Measurements from ENCODE around the gene TUBAL3.

DNA sequence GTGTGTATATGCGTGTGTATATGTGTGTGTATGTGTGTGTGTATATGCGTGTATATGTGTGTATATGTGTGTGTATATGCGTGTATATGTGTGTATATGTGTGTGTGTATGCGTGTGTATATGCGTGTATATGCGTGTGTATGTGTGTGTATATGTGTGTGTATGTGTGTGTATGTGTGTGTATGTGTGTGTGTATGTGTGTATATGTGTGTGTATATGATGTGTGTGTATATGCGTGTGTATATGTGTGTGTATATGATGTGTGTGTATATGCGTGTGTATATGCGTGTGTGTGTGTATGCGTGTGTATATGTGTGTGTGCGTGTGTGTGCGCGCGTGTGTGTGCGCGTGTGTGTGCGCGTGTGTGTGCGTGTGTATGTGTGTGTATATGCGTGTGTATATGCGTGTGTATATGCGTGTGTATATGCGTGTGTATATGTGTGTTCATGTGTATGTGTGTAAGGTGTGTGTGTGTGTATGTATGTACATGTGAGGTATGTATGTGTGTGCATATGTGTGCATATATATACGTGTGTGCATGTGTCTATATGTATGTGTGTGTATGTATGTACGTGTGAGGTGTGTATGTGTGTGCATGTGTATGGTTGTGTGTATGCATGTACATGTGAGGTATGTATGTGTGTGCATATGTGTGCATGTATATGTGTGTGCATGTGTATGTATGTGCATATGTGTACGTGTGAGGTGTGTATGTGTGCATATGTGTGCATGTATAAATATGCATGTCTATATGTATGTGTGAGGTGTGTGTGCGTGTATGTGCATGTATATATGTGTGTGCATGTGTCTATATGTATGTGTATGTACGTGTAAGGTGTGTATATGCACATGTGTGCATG, 33.9 kb downstream of the TUBAL3 start:
- TF ChIP-seq, protein P1, sequence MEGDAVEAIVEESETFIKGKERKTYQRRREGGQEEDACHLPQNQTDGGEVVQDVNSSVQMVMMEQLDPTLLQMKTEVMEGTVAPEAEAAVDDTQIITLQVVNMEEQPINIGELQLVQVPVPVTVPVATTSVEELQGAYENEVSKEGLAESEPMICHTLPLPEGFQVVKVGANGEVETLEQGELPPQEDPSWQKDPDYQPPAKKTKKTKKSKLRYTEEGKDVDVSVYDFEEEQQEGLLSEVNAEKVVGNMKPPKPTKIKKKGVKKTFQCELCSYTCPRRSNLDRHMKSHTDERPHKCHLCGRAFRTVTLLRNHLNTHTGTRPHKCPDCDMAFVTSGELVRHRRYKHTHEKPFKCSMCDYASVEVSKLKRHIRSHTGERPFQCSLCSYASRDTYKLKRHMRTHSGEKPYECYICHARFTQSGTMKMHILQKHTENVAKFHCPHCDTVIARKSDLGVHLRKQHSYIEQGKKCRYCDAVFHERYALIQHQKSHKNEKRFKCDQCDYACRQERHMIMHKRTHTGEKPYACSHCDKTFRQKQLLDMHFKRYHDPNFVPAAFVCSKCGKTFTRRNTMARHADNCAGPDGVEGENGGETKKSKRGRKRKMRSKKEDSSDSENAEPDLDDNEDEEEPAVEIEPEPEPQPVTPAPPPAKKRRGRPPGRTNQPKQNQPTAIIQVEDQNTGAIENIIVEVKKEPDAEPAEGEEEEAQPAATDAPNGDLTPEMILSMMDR (IDR thresholded peaks at IDR 0.05 in 8 of 11, conservative IDR thresholded peaks at IDR 0.05 in 3 of 11), result no peak
- TF ChIP-seq POLR2AphosphoS5 (IDR thresholded peaks at IDR 0.05), result no peak

All from spleen (tissue), 7 donors.